ENCODE data around the gene SPSB1.

The SPSB1 gene

GRCh38 chr1:9265037-9265436 lies 27.7 kb upstream of the SPSB1 start:
- no peak for DNase-seq (ENCODE audit: low read depth)
- no peak overlapping the region for H3K4me3 ChIP-seq (ENCODE audit: low read depth, low read length)
- TF ChIP-seq CTCF (conservative IDR thresholded peaks at IDR 0.05; ENCODE audit: low read depth, low read length): no peak

GRCh38 chr1:9265968-9266367 lies 26.7 kb upstream of the SPSB1 start:
- no peak for TF ChIP-seq CTCF (conservative IDR thresholded peaks at IDR 0.05; ENCODE audit: low read depth, low read length)
- no peak overlapping the region for H3K4me3 ChIP-seq (ENCODE audit: low read depth, low read length)
- no peak for DNase-seq (ENCODE audit: low read depth)

GRCh38 chr1:9267352-9267686 lies 25.4 kb upstream of the SPSB1 start:
- no peak for TF ChIP-seq CTCF (conservative IDR thresholded peaks at IDR 0.05; ENCODE audit: low read depth, low read length)
- no peak for DNase-seq (ENCODE audit: low read depth)
- no peak overlapping the region for H3K4me3 ChIP-seq (ENCODE audit: low read depth, low read length)

GRCh38 chr1:9267827-9268581 lies 24.7 kb upstream of the SPSB1 start:
- no peak for DNase-seq (ENCODE audit: low read depth)
- no peak overlapping the region for H3K4me3 ChIP-seq (ENCODE audit: low read depth, low read length)
- TF ChIP-seq CTCF (conservative IDR thresholded peaks at IDR 0.05; ENCODE audit: low read depth, low read length): no peak

- no peak for TF ChIP-seq CTCF (conservative IDR thresholded peaks at IDR 0.05; ENCODE audit: low read depth, low read length)
- H3K4me3 ChIP-seq (ENCODE audit: low read depth, low read length): no peak overlapping the region
- DNase-seq (ENCODE audit: low read depth): no peak
These were observed 23.6 kb upstream of the SPSB1 start for GRCh38 chr1:9269078-9269501.

- H3K4me3 ChIP-seq (ENCODE audit: low read depth, low read length): no peak overlapping the region
- no peak for TF ChIP-seq CTCF (conservative IDR thresholded peaks at IDR 0.05; ENCODE audit: low read depth, low read length)
- no peak for DNase-seq (ENCODE audit: low read depth)
These were observed 23.0 kb upstream of the SPSB1 start for GRCh38 chr1:9269721-9270120.

GRCh38 chr1:9270290-9270883 lies 22.3 kb upstream of the SPSB1 start:
- H3K4me3 ChIP-seq (ENCODE audit: low read depth, low read length): no peak overlapping the region
- no peak for TF ChIP-seq CTCF (conservative IDR thresholded peaks at IDR 0.05; ENCODE audit: low read depth, low read length)
- no peak for DNase-seq (ENCODE audit: low read depth)
